ACC112 (cell line): ENCODE measurements around the gene SLC13A3.

Source experiments
- H2AFZ ChIP-seq: fragments of 200-600 bp; sonication (generic); one replicate; pipeline ENCODE4 v1.6.0; 2017; ENCODE audit warnings: antibody characterized with exemption, low read length; ENCODE audit not compliant: unreplicated experiment
- H3K27ac ChIP-seq: fragments of 200-600 bp; sonication (generic); 2 replicates; pipeline ENCODE4 v1.5.1; 2014; ENCODE audit warnings: low read depth, mild to moderate bottlenecking, antibody characterized with exemption, low read length, moderate library complexity
- H3K27me3 ChIP-seq: fragments of 200-600 bp; sonication (generic); 2 replicates; pipeline ENCODE4 v1.6.1; 2014; ENCODE audit warnings: mild to moderate bottlenecking, antibody characterized with exemption, low read length, moderate library complexity, mixed read lengths; ENCODE audit not compliant: insufficient read depth
- H3K36me3 ChIP-seq: fragments of 200-600 bp; sonication (generic); 2 replicates; pipeline ENCODE4 v1.6.1; 2016; ENCODE audit warnings: mild to moderate bottlenecking, antibody characterized with exemption, low read length, moderate library complexity, mixed read lengths; ENCODE audit not compliant: insufficient read depth
- H3K4me1 ChIP-seq: fragments of 200-600 bp; sonication (generic); one replicate; pipeline ENCODE4 v1.6.1; 2016; ENCODE audit warnings: low read length, mixed read lengths; ENCODE audit not compliant: insufficient read depth, unreplicated experiment, control insufficient read depth
- H3K4me3 ChIP-seq: fragments of 200-600 bp; sonication (generic); 2 replicates; pipeline ENCODE4 v1.5.1; 2014; ENCODE audit warnings: mild to moderate bottlenecking, low read depth, low read length
- H3K79me2 ChIP-seq: fragments of 200-600 bp; sonication (generic); one replicate; pipeline ENCODE4 v1.6.0; 2016; ENCODE audit warnings: low read length; ENCODE audit not compliant: control insufficient read depth, unreplicated experiment, insufficient read depth

The SLC13A3 gene

DNA sequence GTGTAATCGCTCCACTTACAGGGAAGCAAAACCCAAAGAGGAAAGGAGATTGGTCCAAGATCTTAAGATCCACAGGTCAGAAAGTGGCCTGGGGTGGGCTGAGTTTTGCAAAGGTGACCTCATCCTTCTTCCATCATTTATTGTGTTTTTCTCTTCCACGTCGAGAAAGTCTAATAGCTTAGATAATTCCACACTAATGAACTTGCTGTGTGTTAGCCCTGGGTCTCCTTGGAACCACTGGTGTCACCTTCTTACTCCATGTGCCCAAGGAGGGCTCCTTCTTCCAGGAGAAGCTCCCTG is 1.7 kb downstream of the SLC13A3 start:
- Histone ChIP-seq H3K36me3 (no peaks in the 10 kb centered on the region), H3K27me3 (peaks cover 49% of the 10 kb centered on the region), H3K4me1 (no peaks in the 10 kb centered on the region), H3K79me2 (no peaks in the 10 kb centered on the region), H3K27ac (no peak overlapping the region), H2AFZ (no peak overlapping the region), H3K4me3 (no peak overlapping the region)

DNA sequence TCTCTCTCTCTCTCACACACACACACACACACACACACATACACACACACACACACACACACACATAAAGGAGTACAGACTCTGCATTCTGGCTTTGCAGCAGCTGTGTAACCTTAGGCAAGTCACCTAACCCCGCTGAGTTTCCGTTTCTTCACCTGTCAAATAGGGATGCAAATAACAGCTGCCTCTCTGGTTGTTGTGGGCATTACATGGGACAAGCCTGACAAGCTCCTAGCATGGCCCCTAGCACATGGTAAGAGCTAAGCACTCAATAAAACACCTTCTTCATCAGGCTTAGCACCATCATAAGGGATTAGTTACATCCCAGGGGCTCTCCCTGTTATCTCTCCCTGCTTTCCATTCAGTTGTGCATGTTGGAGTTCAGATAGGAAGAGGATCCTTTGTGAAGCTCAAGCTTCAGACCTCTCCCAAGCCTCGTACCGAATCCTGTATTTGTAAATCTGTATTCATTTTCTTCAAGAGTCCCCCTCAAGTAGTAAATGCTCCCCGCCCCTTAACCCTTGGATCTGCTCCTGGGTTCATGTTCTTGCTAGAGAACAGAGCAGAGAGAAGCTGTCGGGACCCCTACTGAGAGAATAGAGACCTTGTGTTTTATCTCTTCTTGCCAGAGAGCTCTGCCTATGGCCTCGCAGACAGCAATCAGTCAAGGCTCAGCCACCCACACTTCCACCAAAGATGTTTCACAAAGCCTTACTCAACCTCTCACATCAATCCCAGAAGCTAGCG is 2.2 kb downstream of the SLC13A3 start:
- Histone ChIP-seq H3K27ac (no peak overlapping the region), H2AFZ (no peak overlapping the region), H3K4me1 (no peaks in the 10 kb centered on the region), H3K36me3 (no peaks in the 10 kb centered on the region), H3K79me2 (no peaks in the 10 kb centered on the region), H3K27me3 (peaks cover 50% of the 10 kb centered on the region), H3K4me3 (no peak overlapping the region)

DNA sequence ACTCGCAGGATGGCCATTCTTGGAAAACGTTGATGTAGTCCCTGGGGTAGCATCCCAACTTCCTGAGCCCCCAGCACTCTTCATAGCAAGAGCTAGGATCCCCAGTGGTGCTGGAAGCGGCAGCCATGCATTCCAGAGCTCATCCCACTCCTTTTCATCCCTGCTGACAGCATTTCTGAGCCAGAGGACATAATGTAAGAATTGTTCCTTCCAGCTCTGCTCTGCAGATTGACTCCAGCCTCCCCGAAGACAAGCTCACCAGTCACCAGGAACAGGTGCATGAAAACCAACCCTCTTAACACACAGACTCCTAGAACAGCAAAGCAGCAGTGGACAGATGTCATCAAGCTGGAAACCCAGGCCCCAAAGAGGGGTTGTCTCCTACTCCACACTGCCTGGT is 3.8 kb downstream of the SLC13A3 start:
- Histone ChIP-seq H3K4me3 (no peak overlapping the region), H3K36me3 (no peaks in the 10 kb centered on the region), H3K4me1 (no peaks in the 10 kb centered on the region), H3K27ac (no peak overlapping the region), H2AFZ (no peak overlapping the region), H3K27me3 (peaks cover 50% of the 10 kb centered on the region), H3K79me2 (no peaks in the 10 kb centered on the region)

DNA sequence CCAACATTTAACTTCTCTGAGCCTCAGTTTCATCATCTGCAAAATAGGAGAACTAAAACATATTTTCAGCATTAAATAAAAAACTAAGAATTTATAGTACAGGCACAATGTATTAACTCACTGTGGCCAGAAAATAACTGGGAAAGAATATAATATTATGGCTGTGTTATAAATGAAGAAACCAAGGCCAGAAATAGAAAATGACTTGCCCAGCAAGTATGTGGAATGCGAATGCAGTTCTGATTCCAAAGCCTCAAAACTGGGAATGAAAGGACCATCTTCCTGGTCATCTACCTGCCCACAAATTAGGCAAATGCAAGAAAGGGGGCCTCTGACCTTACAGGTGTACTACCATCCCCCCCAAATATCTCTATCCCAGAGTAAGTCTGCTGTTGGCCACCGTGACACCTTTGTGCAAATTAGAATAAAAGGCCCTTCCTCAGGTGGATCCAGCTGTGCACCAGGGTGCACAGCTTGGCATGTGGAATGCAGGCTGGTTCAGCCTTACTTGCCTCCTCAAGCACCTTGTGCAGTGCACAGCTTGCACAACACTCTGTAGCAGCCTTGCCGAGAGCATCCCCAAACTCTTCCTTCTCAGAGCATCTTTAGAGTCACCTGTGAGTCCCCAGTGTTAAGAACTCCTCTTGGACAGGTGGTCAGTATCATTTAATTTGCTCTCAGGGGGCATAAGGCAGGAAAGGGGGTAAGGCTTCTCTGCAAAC is 4.4 kb downstream of the SLC13A3 start:
- Histone ChIP-seq H3K79me2 (no peaks in the 10 kb centered on the region), H3K4me1 (no peaks in the 10 kb centered on the region), H3K4me3 (no peak overlapping the region), H2AFZ (no peak overlapping the region), H3K27me3 (peaks cover 45% of the 10 kb centered on the region), H3K27ac (no peak overlapping the region), H3K36me3 (no peaks in the 10 kb centered on the region)

DNA sequence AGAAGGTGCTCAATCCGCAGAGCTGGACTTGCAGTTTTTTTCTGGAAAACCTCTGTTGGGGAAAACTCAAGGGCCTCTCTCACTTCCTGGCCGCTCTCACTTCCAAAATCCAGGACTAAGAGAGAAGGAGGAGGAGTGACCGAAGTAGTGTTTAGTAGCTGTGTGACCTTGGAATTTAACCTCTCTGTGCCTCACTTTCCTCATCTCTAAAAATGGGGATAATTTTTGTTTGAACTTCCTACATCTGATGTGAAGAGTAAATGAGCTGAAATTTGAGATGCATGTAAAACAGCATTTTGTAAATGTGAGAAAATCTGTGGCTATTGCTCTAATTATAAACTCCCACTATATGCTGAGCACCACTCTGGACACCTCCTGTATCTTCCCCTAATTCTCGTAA is 5.1 kb downstream of the SLC13A3 start:
- no peak overlapping the region for H3K4me3 ChIP-seq
- no peaks in the 10 kb centered on the region for H3K4me1 ChIP-seq
- no peaks in the 10 kb centered on the region for H3K36me3 ChIP-seq
- peaks cover 38% of the 10 kb centered on the region for H3K27me3 ChIP-seq
- no peak overlapping the region for H2AFZ ChIP-seq
- no peaks in the 10 kb centered on the region for H3K79me2 ChIP-seq
- no peak overlapping the region for H3K27ac ChIP-seq

DNA sequence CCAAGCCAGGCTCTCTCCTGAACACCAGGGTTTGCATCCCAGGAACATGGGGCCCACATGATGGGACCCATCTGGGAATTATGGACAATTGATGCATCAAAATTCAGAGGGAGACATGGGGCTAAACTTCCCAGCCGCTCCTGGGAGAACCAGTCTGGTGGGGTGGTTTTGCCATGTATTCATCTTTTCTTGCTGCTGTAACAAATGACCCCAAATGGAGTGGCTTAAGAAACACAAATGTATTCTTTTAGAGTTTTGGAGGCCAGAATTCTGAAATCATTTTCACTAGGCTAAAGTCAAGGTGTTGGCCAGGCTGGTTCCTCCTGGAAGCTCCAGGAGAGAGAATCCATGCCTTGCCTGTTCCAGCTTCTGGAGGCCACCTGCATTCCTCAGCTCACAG is 6.5 kb downstream of the SLC13A3 start:
- H2AFZ ChIP-seq: no peak overlapping the region
- no peaks in the 10 kb centered on the region for H3K79me2 ChIP-seq
- H3K4me3 ChIP-seq: no peak overlapping the region
- no peaks in the 10 kb centered on the region for H3K36me3 ChIP-seq
- H3K27ac ChIP-seq: no peak overlapping the region
- no peaks in the 10 kb centered on the region for H3K4me1 ChIP-seq
- peaks cover 24% of the 10 kb centered on the region for H3K27me3 ChIP-seq

DNA sequence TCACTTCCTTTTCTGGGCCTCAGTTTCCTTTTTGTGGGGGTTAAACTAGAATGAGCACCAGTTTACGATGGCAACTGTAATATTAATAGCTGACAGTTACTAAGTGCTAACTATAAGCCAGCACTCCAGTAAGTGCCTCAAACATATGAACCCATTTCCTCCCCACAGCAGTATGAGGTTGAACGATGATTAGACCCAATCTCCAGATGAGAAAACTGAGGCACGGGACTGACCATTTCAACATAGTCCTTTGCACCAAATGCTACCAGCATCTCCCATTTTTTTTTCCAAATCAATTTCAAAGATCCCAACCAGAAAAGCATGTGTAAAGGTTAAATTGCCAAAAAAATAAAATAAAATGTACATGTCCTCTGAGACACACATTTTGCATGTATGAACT is 7.1 kb downstream of the SLC13A3 start:
- peaks cover 19% of the 10 kb centered on the region for H3K27me3 ChIP-seq
- no peaks in the 10 kb centered on the region for H3K79me2 ChIP-seq
- no peaks in the 10 kb centered on the region for H3K4me1 ChIP-seq

DNA sequence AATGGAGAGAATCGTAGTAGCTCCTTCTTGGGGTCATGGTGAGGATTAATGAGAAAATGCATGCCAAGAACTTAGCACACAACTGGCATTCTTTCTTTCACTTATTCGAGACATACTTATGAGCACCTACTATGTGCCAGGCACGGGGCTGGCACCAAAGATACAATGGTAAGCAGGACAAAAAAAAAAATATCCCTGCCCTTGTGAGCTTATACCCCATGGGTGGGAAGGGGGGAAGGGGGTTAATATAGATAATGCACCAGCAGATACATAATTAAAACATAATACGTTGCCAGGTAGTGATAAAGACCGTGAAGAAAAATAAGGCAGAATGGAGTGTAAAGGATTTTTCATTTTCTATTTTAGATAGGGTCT is 8.3 kb downstream of the SLC13A3 start:
- Histone ChIP-seq H3K27me3 (peaks cover 17% of the 10 kb centered on the region; the same call in 1 of the 2 replicates), H3K79me2 (no peaks in the 10 kb centered on the region), H3K36me3 (no peaks in the 10 kb centered on the region), H3K4me1 (no peaks in the 10 kb centered on the region), H3K4me3 (no peak overlapping the region), H2AFZ (no peak overlapping the region), H3K27ac (no peak overlapping the region)

More for the DNA sequence above, 7.1 kb downstream of the SLC13A3 start:
- no peak overlapping the region for H3K4me3 ChIP-seq
- no peak overlapping the region for H3K27ac ChIP-seq
- H3K36me3 ChIP-seq: no peaks in the 10 kb centered on the region
- H2AFZ ChIP-seq: no peak overlapping the region

DNA sequence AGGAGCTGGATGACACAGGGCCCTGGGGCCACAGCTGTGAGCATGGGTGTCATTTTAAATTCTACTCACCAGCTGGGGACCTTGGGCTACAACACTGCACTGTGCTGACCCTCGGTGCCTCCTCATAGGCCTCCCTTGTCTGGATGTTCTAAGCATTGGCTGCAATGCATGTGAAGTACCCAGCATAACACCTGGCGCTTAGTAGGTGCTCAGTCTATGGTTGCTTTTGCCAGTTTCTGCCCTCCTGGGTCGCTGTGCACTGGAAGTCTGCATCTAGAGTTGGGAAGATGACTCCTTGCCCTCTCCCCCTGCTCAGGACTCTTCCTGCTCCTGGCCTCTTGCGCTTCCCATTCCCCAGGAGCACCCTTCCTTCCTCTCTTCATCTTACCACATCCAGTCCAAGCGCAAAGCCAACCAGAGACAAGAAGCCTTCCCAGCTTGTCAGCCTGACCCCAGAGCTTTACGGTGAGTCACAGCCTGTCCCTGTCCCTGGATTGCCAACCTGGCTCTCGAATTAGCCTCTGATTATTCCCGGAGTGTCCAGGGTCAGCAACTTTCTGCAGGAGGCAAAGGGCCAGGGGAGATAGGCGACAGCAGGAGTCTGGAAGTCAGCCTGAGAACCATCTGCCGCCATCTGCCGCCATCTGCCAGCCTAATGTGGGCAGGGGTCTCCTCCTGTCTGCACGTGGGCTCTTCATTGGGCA is 8.8 kb downstream of the SLC13A3 start:
- no peak overlapping the region for H2AFZ ChIP-seq
- no peaks in the 10 kb centered on the region for H3K4me1 ChIP-seq
- no peaks in the 10 kb centered on the region for H3K79me2 ChIP-seq
- no peak overlapping the region for H3K27ac ChIP-seq
- H3K36me3 ChIP-seq: no peaks in the 10 kb centered on the region
- no peak overlapping the region for H3K4me3 ChIP-seq
- peaks cover 12% of the 10 kb centered on the region; the same call in 1 of the 2 replicates for H3K27me3 ChIP-seq

DNA sequence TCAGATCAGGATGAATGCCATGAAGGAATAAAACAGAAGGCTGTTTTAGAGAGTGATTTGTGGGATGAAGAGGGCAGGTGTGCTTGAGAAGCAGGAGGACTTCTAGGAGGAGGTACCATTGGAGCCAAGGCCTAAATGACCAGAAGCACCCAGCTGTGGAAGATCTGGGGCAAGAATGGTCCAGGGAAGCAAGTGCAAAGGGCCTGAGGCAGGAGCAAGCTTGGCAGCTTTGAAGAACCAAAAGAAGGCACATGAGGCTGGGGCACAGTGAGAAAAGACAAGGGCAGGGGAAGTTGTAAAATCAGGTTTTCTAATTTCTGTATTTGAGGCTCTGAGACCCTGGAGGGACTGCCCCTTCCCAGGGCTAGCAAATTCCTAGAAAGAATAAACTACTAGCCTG is 9.8 kb downstream of the SLC13A3 start:
- Histone ChIP-seq H3K4me3 (no peak overlapping the region), H3K79me2 (no peaks in the 10 kb centered on the region), H3K27ac (no peak overlapping the region), H3K4me1 (no peaks in the 10 kb centered on the region), H2AFZ (no peak overlapping the region), H3K36me3 (no peaks in the 10 kb centered on the region), H3K27me3 (peaks cover 10% of the 10 kb centered on the region; the same call in 1 of the 2 replicates)
